ENCODE data around the gene TBC1D14.

TBC1D14 gene

GRCh38 chr4:6876440-6876839, 33.2 kb upstream of the TBC1D14 start:
- Histone ChIP-seq H3K9ac (ENCODE audit: low read length) (no peak overlapping the region), H3K27ac (ENCODE audit: low read length) (no peak overlapping the region), H3K4me1 (ENCODE audit: low read length) (no peaks in the 10 kb centered on the region; the same call in 1 of the 2 replicates), H4K20me1 (ENCODE audit: insufficient read depth, low read length) (no peaks in the 10 kb centered on the region), H3K79me2 (ENCODE audit: low read length) (no peaks in the 10 kb centered on the region), H3K27me3 (ENCODE audit: low read depth, low read length) (no peaks in the 10 kb centered on the region), H3K4me2 (ENCODE audit: low read length) (no peak overlapping the region), H2AFZ (ENCODE audit: low read depth, low read length) (no peak overlapping the region), H3K9me3 (ENCODE audit: insufficient read depth, low read length) (no peaks in the 10 kb centered on the region), H3K4me3 (ENCODE audit: low read length) (no peak overlapping the region), H3K36me3 (replicated peaks; ENCODE audit: low read depth, low read length) (peaks cover 14% of the 10 kb centered on the region)
- TF ChIP-seq EZH2phosphoT487 (IDR thresholded peaks at IDR 0.05; ENCODE audit: low read depth) (no peak), CTCF (IDR thresholded peaks at IDR 0.05; ENCODE audit: low read depth, low read length) (no peak)

- Histone ChIP-seq H3K27me3 (ENCODE audit: low read depth, low read length) (no peaks in the 10 kb centered on the region), H3K4me3 (ENCODE audit: low read length) (no peak overlapping the region), H3K4me1 (ENCODE audit: low read length) (no peaks in the 10 kb centered on the region; the same call in 1 of the 2 replicates), H3K27ac (ENCODE audit: low read length) (no peak overlapping the region), H3K79me2 (ENCODE audit: low read length) (no peaks in the 10 kb centered on the region), H4K20me1 (ENCODE audit: insufficient read depth, low read length) (no peaks in the 10 kb centered on the region), H3K36me3 (replicated peaks; ENCODE audit: low read depth, low read length) (peaks cover 17% of the 10 kb centered on the region), H3K9me3 (ENCODE audit: insufficient read depth, low read length) (no peaks in the 10 kb centered on the region), H3K4me2 (ENCODE audit: low read length) (no peak overlapping the region), H2AFZ (ENCODE audit: low read depth, low read length) (no peak overlapping the region), H3K9ac (ENCODE audit: low read length) (no peak overlapping the region)
- TF ChIP-seq CTCF (IDR thresholded peaks at IDR 0.05; ENCODE audit: low read depth, low read length) (no peak), EZH2phosphoT487 (IDR thresholded peaks at IDR 0.05; ENCODE audit: low read depth) (no peak)
Measured at GRCh38 chr4:6877067-6877466, 32.6 kb upstream of the TBC1D14 start.

- Histone ChIP-seq H3K27ac (ENCODE audit: low read length) (no peak overlapping the region), H3K4me2 (ENCODE audit: low read length) (no peak overlapping the region), H3K27me3 (ENCODE audit: low read depth, low read length) (no peaks in the 10 kb centered on the region), H3K9ac (ENCODE audit: low read length) (no peak overlapping the region), H3K4me3 (ENCODE audit: low read length) (no peak overlapping the region), H4K20me1 (ENCODE audit: insufficient read depth, low read length) (no peaks in the 10 kb centered on the region), H2AFZ (ENCODE audit: low read depth, low read length) (no peak overlapping the region), H3K4me1 (ENCODE audit: low read length) (no peaks in the 10 kb centered on the region; the same call in 1 of the 2 replicates), H3K9me3 (ENCODE audit: insufficient read depth, low read length) (no peaks in the 10 kb centered on the region), H3K36me3 (replicated peaks; ENCODE audit: low read depth, low read length) (peaks cover 24% of the 10 kb centered on the region), H3K79me2 (ENCODE audit: low read length) (no peaks in the 10 kb centered on the region)
- TF ChIP-seq EZH2phosphoT487 (IDR thresholded peaks at IDR 0.05; ENCODE audit: low read depth), result no peak
- no peak for TF ChIP-seq CTCF (IDR thresholded peaks at IDR 0.05; ENCODE audit: low read depth, low read length)
Measured at GRCh38 chr4:6878451-6879059, 31.1 kb upstream of the TBC1D14 start.

- Histone ChIP-seq H2AFZ (ENCODE audit: low read depth, low read length) (no peak overlapping the region), H3K4me3 (ENCODE audit: low read length) (no peak overlapping the region), H3K36me3 (replicated peaks; ENCODE audit: low read depth, low read length) (peaks cover 24% of the 10 kb centered on the region), H3K9ac (ENCODE audit: low read length) (no peak overlapping the region), H3K27ac (ENCODE audit: low read length) (no peak overlapping the region), H3K9me3 (ENCODE audit: insufficient read depth, low read length) (no peaks in the 10 kb centered on the region), H3K27me3 (ENCODE audit: low read depth, low read length) (no peaks in the 10 kb centered on the region), H3K4me1 (ENCODE audit: low read length) (no peaks in the 10 kb centered on the region; the same call in 1 of the 2 replicates), H3K4me2 (ENCODE audit: low read length) (no peak overlapping the region), H3K79me2 (ENCODE audit: low read length) (no peaks in the 10 kb centered on the region), H4K20me1 (ENCODE audit: insufficient read depth, low read length) (no peaks in the 10 kb centered on the region)
- TF ChIP-seq CTCF (IDR thresholded peaks at IDR 0.05; ENCODE audit: low read depth, low read length), result no peak
- no peak for TF ChIP-seq EZH2phosphoT487 (IDR thresholded peaks at IDR 0.05; ENCODE audit: low read depth)
Measured at GRCh38 chr4:6880691-6881090, 28.9 kb upstream of the TBC1D14 start.
